Subcutaneous adipose tissue (tissue), 4 donors: Measurements from ENCODE around the gene MRAP. TPM values are rescaled to one million over a fixed set of nuclear protein-coding genes. Genes with fewer than 3 reads are reported as not detected.

Experiments used
- total RNA-seq, 4 donors: library from RNA; depleted of rRNA; stranded (reverse); fragments of >200 nt; gene quantifications; one replicate each; pipeline ENCODE4 v1.1.0, GENCODE V29; 2016
- TF ChIP-seq, protein P1 (sequence below): fragments of 450-650 bp; IDR thresholded peaks from one replicate; pipeline ENCODE4 v1.5.1; 2016; ENCODE audit warnings: low read depth, mild to moderate bottlenecking, control low read depth, antibody characterized with exemption, moderate library complexity

The MRAP gene
- total RNA-seq, 4 donors from 2014 or later: 22.4 to 65.2 (median 33.6) TPM

DNA sequence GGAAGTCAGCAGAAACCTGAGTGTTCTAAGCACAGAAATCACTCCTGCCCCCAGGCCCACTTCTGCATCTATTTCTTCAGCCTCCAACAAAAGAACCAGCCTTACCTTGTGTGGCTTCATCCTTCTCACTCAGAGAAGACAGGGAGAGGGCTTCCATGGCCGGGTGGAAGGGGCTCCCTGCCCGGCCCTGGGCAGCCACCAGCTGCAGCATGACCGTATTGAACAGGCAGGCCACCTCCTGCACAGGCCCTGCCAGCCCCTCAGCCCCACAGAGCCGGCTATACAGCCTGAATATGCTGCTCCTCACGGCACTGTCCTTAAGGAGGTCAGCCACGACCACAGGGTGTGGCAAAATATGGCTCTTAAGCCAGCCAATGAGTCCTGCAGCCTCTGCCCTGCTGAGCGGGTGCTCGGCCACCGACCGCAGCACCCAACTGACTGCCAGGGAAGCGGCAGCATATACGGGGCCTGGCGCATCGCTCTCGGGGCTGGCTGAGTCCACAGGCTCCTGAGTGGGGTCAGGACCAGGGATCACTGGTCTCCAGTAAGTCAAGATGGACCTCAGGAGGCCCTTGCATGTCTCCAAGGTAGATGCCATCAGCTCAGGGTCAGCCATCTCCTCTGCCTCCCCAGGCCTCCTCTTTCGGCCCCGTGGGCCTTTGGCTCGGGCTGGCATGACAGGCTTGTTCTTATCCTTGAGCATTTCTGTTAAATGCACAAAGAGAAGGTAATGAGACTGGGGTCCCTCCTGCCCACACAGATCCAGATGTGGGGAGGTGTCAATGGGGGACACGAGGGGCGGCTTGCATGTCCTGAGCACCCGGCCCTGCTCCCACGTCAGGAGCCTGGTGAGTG, 17.9 kb downstream of the MRAP start:
- TF ChIP-seq, protein P1, sequence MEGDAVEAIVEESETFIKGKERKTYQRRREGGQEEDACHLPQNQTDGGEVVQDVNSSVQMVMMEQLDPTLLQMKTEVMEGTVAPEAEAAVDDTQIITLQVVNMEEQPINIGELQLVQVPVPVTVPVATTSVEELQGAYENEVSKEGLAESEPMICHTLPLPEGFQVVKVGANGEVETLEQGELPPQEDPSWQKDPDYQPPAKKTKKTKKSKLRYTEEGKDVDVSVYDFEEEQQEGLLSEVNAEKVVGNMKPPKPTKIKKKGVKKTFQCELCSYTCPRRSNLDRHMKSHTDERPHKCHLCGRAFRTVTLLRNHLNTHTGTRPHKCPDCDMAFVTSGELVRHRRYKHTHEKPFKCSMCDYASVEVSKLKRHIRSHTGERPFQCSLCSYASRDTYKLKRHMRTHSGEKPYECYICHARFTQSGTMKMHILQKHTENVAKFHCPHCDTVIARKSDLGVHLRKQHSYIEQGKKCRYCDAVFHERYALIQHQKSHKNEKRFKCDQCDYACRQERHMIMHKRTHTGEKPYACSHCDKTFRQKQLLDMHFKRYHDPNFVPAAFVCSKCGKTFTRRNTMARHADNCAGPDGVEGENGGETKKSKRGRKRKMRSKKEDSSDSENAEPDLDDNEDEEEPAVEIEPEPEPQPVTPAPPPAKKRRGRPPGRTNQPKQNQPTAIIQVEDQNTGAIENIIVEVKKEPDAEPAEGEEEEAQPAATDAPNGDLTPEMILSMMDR: no peak

DNA sequence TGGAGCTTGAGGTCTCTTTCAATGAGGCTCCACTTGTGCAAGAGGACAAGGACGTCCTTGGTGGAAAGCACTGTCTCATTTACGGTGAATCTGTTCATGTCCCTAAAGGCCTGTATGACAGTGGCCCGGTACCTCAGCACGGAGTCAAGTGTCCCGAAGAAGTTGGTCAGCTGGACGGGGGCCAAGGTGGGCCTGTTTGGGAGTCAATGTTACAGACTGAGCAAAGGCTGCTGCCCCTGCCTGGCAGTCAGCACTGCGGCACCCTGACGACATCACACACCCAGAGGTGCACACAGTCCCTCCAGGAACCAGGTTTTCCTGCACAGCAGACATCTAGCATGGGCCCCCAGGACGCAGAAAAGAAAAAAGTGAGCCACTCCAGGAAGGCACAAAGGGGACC, 19.1 kb downstream of the MRAP start:
- TF ChIP-seq, protein P1: no peak

DNA sequence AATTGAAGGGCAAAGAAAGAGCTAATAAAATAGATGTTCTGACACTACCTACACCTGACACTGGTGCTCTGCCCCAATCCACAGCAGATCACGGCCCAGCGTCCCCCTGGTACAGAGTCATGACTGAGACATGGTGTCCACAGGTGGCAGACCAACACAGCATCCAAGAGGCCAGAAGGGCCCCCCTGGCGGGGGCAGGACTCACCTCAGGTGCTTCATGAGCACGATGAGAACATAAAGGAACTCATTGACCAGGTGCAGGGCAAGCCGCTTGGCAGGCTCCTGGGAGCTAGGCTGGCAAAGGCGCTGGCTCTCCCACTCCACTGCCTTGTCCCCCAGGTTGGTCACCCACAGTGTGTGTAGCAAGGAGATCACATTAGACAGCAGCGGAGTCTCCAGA, 20.4 kb downstream of the MRAP start:
- TF ChIP-seq, protein P1: no peak

DNA sequence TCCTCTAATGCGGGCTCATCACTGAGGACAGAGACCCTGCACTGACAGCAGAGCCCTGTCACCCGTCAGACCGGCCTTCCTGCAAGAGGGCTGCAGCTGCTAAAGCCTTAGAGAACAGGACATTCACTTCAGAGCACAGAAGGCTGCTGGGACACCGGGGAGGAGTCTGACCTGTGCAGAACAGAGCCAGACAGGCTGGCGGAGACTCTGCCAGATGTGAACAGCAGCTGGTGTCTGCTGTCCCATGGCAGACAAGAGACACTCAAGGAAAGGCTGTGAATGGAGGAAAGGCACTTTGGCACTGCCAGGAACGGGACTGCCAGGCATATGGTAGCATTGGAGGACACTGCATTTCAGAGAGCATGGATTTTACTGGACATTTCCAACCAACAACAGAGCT, 21.4 kb downstream of the MRAP start:
- TF ChIP-seq, protein P1: no peak

DNA sequence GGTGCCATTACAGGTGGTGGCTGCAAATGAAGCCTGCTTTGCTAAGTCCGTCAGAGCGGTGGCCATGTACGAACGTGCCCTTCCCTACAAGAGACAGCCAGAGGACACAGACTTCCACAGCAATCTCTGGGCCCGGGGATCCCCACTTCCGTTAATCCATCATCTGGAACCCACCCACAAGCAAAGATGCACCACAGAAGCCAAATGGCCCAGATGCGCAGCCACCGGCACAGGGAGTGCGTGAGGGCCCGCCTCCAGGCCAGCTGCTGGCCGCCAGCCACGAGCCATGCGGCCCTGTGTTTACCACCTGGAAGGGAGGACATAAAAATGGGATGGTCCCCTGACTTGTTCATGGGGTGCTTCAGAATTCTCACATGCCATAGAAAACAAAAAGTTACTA, 22.1 kb downstream of the MRAP start:
- TF ChIP-seq, protein P1: no peak

DNA sequence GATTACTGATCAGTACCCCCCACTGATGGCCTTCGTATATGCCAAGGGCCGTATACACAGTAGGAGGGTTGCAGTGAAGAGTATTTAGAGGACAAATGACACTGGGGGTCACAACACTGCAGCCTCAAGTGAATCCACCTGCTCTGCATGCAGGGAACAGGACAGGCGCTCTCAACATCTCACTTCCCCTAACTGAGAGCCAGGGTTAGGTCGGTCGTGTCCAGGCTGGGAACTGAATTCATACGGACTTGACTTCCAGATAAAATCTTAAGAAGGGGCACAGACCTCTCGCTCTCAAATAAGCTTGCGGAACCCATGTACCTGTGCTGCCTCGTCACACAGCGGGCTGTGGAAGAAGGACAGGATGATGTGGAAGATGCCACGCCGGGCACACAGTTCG, 22.8 kb downstream of the MRAP start:
- TF ChIP-seq, protein P1: no peak

DNA sequence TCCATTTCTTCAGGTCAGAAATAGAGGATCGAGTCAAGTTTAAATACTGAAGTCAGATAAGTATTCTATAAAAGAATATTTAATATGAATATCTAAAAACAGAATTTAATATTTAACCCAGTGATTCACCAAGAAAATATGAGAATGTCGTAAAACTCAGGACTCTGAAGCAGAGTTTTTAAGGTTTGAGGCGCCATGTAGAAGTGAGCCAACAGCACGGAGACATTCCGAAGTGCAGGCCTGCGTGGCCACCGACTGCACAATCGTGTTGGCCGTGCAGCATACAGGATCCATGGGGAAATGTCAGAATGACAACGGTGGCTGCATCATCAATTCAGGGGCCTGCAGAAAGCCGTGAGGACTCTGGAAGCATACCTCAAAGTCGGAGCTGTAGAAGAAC, 23.4 kb downstream of the MRAP start:
- TF ChIP-seq, protein P1: no peak
